ENCODE data around the gene HELLS. TPM values are rescaled to one million over a fixed set of nuclear protein-coding genes. Genes with fewer than 3 reads are reported as not detected.

The HELLS gene
- total and polyA plus RNA-seq, 9 donors = 1.8 to 14.4 (median 9.7) TPM

DNA sequence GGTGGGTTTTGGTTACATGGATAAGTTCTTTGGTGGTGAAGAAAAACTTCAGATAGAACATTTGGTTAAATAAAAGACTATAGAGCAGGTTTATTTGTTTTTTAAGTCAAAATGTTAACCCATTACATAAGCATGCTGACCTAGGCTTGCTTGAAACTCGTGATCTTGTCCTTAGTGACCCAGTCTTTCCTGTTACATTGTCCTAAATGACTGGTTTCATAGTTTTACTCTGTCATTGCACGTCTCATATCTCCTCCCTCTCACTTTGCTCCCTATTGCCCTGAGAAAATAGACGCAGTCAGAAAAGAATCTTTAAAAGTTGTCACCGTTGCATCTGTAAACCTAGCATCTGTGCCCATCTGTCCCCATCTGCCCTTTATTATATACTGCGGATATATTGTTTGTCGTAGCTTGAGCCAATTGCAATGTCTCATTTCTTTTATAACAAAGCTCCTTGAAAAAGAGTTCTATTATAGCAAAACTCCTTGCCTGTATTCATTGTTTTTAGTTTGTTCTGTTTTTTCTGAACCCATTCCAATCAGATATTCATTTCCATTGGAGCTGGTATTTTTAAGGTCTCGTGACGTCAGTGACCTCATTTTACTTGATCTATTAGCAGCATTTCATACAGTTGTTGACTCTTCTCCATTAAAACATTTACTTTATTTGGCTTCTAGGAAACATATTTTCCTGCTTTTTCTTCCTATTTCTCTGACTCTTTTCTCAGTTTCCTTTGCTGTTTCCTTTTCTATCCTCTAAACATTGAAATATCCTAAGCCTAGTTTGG, 57.3 kb downstream of the HELLS start:
- DNase-seq = no peak
- H3K36me3 ChIP-seq = no peaks in the 10 kb centered on the region
- no peak overlapping the region for H3K27ac ChIP-seq
- H3K4me1 ChIP-seq (ENCODE audit: insufficient read depth) = no peaks in the 10 kb centered on the region
- 40 to 73% (median 66%) methylated on average over 8 of the region's 8 CpGs for WGBS, 3 donors
- intact Hi-C loops (cut with DNase I) = no loop called here
- H3K27me3 ChIP-seq = no peaks in the 10 kb centered on the region
- H3K9me3 ChIP-seq = no peaks in the 10 kb centered on the region
- no peak overlapping the region for H3K4me3 ChIP-seq
- TF ChIP-seq POLR2A (IDR thresholded peaks at IDR 0.05) (no peak), EP300 (IDR thresholded peaks at IDR 0.05) (no peak)
- TF ChIP-seq, protein P1, sequence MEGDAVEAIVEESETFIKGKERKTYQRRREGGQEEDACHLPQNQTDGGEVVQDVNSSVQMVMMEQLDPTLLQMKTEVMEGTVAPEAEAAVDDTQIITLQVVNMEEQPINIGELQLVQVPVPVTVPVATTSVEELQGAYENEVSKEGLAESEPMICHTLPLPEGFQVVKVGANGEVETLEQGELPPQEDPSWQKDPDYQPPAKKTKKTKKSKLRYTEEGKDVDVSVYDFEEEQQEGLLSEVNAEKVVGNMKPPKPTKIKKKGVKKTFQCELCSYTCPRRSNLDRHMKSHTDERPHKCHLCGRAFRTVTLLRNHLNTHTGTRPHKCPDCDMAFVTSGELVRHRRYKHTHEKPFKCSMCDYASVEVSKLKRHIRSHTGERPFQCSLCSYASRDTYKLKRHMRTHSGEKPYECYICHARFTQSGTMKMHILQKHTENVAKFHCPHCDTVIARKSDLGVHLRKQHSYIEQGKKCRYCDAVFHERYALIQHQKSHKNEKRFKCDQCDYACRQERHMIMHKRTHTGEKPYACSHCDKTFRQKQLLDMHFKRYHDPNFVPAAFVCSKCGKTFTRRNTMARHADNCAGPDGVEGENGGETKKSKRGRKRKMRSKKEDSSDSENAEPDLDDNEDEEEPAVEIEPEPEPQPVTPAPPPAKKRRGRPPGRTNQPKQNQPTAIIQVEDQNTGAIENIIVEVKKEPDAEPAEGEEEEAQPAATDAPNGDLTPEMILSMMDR (IDR thresholded peaks at IDR 0.05) = no peak

DNA sequence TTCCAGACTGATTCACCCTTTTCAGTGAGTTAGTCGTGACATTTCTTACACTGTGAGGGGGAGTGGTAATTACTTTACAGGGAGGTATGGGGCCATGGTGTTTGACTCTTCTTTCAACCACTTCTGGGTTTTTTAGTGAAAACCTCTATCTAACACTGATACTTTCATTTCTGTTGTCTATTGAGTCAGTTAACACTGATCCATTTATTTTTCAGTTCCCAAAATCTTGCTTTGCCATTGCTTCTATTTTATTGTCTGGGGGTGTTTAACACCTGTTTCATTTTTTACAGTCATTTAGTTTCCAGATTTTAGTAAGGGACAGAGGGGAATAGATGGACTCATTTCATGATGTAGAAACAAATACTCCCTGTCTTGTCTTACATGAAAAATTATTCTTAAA, 61.5 kb downstream of the HELLS start:
- 56 to 70% (median 60%) methylated on average over 1 of the region's 1 CpG for WGBS, 3 donors
- TF ChIP-seq, protein P1 (IDR thresholded peaks at IDR 0.05) = no peak
- no peak for TF ChIP-seq POLR2A (IDR thresholded peaks at IDR 0.05)
- TF ChIP-seq EP300 (IDR thresholded peaks at IDR 0.05) = no peak
- Histone ChIP-seq H3K27ac (no peak overlapping the region), H3K4me3 (no peak overlapping the region), H3K4me1 (ENCODE audit: insufficient read depth) (no peaks in the 10 kb centered on the region), H3K27me3 (no peaks in the 10 kb centered on the region), H3K9me3 (no peaks in the 10 kb centered on the region), H3K36me3 (no peaks in the 10 kb centered on the region)
- no peak for DNase-seq
- intact Hi-C loops (cut with DNase I) = no loop called here

DNA sequence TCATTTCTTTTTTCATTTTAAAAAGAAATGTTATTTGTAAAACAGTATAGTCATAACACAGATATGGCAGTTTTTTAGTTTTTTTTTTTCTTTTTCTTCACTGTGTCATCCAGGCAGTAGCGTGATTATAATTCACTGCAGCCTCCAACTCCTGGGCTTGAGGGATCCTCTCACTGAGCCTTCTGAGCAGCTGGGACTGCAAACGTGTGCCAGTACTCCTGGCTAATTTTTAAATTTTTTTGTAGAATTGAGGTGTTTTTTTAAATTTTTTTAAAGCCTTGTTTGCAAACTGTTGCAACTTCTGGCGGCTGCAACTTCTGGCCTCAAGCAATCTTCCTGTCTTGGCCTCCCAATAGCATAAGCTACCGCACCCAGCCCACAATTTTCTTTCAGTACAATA, 63.0 kb downstream of the HELLS start:
- 13 to 29% (median 16%) methylated on average over 4 of the region's 4 CpGs for WGBS, 3 donors
- TF ChIP-seq, protein P1 (IDR thresholded peaks at IDR 0.05) = no peak
- TF ChIP-seq EP300 (IDR thresholded peaks at IDR 0.05) (no peak), POLR2A (IDR thresholded peaks at IDR 0.05) (no peak)
- H3K4me3 ChIP-seq = no peak overlapping the region
- no peaks in the 10 kb centered on the region for H3K9me3 ChIP-seq
- H3K27ac ChIP-seq = no peak overlapping the region
- intact Hi-C loops (cut with DNase I) = no loop called here
- no peak for DNase-seq
- no peaks in the 10 kb centered on the region for H3K36me3 ChIP-seq
- no peaks in the 10 kb centered on the region for H3K4me1 ChIP-seq (ENCODE audit: insufficient read depth)
- H3K27me3 ChIP-seq = no peaks in the 10 kb centered on the region

DNA sequence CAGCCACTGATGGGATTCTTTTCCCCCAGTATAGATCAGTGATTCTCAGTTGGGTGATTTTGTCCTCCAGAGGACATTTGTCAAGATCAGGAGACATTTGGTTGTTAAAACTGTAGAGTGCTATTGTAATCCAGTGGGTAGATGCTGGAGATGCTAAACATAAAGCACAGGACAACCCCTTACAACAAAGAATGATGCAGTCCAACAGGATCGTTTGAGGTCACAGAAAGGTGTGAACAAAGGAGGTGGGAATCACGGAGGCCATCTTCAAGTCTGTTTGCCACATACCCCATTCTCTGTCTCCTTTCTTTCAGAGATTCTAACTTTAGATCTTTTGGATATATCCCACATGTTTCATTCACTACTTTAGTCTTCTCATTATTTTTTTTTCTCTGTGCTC, 69.0 kb downstream of the HELLS start:
- intact Hi-C loops (cut with DNase I) = no loop called here
- WGBS, 3 donors = 75 to 79% (median 76%) methylated on average over 2 of the region's 2 CpGs
- DNase-seq = no peak
- H3K4me3 ChIP-seq = no peak overlapping the region
- no peaks in the 10 kb centered on the region for H3K27me3 ChIP-seq
- H3K4me1 ChIP-seq (ENCODE audit: insufficient read depth) = no peaks in the 10 kb centered on the region
- no peaks in the 10 kb centered on the region for H3K36me3 ChIP-seq
- no peak overlapping the region for H3K27ac ChIP-seq
- TF ChIP-seq EP300 (IDR thresholded peaks at IDR 0.05) = no peak
- no peak for TF ChIP-seq POLR2A (IDR thresholded peaks at IDR 0.05)
- TF ChIP-seq, protein P1 (IDR thresholded peaks at IDR 0.05) = no peak
- no peaks in the 10 kb centered on the region for H3K9me3 ChIP-seq

Measured in ovary (tissue), 9 donors.